ENCODE results near the gene GPR39. TPM values are rescaled to one million over a fixed set of nuclear protein-coding genes. Genes with fewer than 3 reads are reported as not detected.

The GPR39 gene
- total and polyA plus RNA-seq, 2 donors (not counting 3 experiments of a cell fraction or from before 2014, with no cell fraction given): 0.03 to 0.20 TPM

DNA sequence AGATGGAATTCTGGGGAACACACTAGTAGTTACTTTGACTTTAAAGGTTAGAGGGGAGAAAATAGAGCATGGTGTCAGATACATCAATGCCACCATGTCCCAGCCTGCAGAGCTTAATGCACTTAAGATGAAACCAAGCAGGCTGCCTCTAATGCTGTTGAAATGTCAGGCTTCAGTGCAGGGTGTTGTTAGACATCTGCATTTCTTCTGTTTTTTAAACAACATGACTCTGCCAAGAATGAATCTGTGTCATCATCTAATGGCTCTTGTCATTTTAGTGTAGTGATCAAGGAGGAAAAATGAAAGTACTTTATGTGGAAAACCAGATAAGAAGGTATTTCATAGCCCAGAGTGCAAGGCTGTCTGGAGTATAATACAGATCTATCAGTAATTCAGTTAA, 223.5 kb downstream of the GPR39 start:
- CTCF ChIA-PET: no interaction called here
- dilution Hi-C loops (cut with MboI; ENCODE audit: extremely low pct_ligation_motif_present, low sequenced_read_pairs) (no loop called here), intact Hi-C loops (cut with micrococcal nuclease) (no loop called here)
- peaks cover 3% of the 10 kb centered on the region for H3K9me1 ChIP-seq (replicated peaks; ENCODE audit: control insufficient read depth, extremely low read depth, insufficient read depth, low read length)
- no peak overlapping the region for H3K9ac ChIP-seq (replicated peaks; ENCODE audit: extremely low read depth, insufficient read depth, low read length)
- H3K79me2 ChIP-seq (ENCODE audit: control insufficient read depth, insufficient read depth, low read length): no peaks in the 10 kb centered on the region
- no peaks in the 10 kb centered on the region for H3K9me3 ChIP-seq (replicated peaks; ENCODE audit: control insufficient read depth, insufficient read depth, low read length)
- peaks cover 0 to 5% of the 10 kb centered on the region in 2 experiments for H3K36me3 ChIP-seq (ENCODE audit: control insufficient read depth in 2 of 2, extremely low read depth in 1 of 2, insufficient read depth in 2 of 2, low read length in 2 of 2)
- no peaks in the 10 kb centered on the region for H4K20me1 ChIP-seq (replicated peaks; ENCODE audit: control insufficient read depth, extremely low read depth, insufficient read depth, low read length)
- TF ChIP-seq JUN (IDR thresholded peaks at IDR 0.05; ENCODE audit: borderline replicate concordance, insufficient read depth, insufficient read length, low read depth): no peak
- no peak for TF ChIP-seq MAX (IDR thresholded peaks at IDR 0.05; ENCODE audit: insufficient read depth, insufficient read length)
- TF ChIP-seq, protein P1, sequence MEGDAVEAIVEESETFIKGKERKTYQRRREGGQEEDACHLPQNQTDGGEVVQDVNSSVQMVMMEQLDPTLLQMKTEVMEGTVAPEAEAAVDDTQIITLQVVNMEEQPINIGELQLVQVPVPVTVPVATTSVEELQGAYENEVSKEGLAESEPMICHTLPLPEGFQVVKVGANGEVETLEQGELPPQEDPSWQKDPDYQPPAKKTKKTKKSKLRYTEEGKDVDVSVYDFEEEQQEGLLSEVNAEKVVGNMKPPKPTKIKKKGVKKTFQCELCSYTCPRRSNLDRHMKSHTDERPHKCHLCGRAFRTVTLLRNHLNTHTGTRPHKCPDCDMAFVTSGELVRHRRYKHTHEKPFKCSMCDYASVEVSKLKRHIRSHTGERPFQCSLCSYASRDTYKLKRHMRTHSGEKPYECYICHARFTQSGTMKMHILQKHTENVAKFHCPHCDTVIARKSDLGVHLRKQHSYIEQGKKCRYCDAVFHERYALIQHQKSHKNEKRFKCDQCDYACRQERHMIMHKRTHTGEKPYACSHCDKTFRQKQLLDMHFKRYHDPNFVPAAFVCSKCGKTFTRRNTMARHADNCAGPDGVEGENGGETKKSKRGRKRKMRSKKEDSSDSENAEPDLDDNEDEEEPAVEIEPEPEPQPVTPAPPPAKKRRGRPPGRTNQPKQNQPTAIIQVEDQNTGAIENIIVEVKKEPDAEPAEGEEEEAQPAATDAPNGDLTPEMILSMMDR (IDR thresholded peaks at IDR 0.05; ENCODE audit: extremely low read depth in 1 of 2, insufficient read depth in 1 of 2, low read depth in 1 of 2, low read length in 2 of 2): no peak
- no peak for TF ChIP-seq MYC (IDR thresholded peaks at IDR 0.05; ENCODE audit: low read depth, low read length)
- TF ChIP-seq FOS (IDR thresholded peaks at IDR 0.05; ENCODE audit: borderline replicate concordance, insufficient read depth, low read length): no peak
- no peak for TF ChIP-seq GATA2 (IDR thresholded peaks at IDR 0.05; ENCODE audit: insufficient read depth, insufficient read length, low read depth, low read length)
- no peak for TF ChIP-seq POLR2A (IDR thresholded peaks at IDR 0.05; ENCODE audit: low read depth, low read length)
- TF ChIP-seq EZH2 (IDR thresholded peaks at IDR 0.05; ENCODE audit: borderline replicate concordance, low read depth, low read length, severe bottlenecking): no peak
- no peak for TF ChIP-seq POLR2AphosphoS5 (IDR thresholded peaks at IDR 0.05; ENCODE audit: insufficient read depth, low read depth, low read length)
- H3K27me3 ChIP-seq (ENCODE audit: control insufficient read depth in 2 of 2, insufficient read depth in 2 of 2, low read length in 2 of 2): no peaks in the 10 kb centered on the region
- H2AFZ ChIP-seq (ENCODE audit: low read depth, low read length): no peak overlapping the region
- no peak overlapping the region for H3K4me3 ChIP-seq (replicated peaks in 1 of 3; ENCODE audit: insufficient read depth in 1 of 3, low read depth in 1 of 3, low read length in 3 of 3)
- H3K4me2 ChIP-seq (ENCODE audit: insufficient read depth, low read length): no peak overlapping the region
- POLR2A ChIA-PET: no interaction called here
- DNase-seq (ENCODE audit: low read depth, low spot score) (no peak), FAIRE-seq (no peak)
- BruUV-seq (replicated peaks): no TSS peak
- H3K4me1 ChIP-seq (ENCODE audit: control insufficient read depth, extremely low read depth, insufficient read depth, low read length): no peaks in the 10 kb centered on the region
- H3K27ac ChIP-seq (ENCODE audit: insufficient read depth, low read depth, low read length): no peak overlapping the region
